Astrocyte of the spinal cord (primary cell): Measurements from ENCODE around the gene DMBT1.

Experiments used
- DNase-seq: peaks from one replicate; pipeline ENCODE4 v3.0.0; 2011; ENCODE audit warnings: low read depth, low spot score
- H3K4me3 ChIP-seq: 2 replicates; pipeline ENCODE4 v1.5.1; 2011; ENCODE audit warnings: low read depth, mild to moderate bottlenecking, low read length, moderate library complexity
- in situ Hi-C: cut with HindIII; loops from 2 replicates; pipeline ENCODE4 v1.10.0; 2017; ENCODE audit warnings: low sequenced_read_pairs
- TF ChIP-seq, protein P1 (sequence below): IDR thresholded peaks from 2 replicates; pipeline ENCODE4 v1.5.1; 2012; ENCODE audit warnings: low read depth, mild to moderate bottlenecking, low read length, inconsistent platforms

DMBT1 gene

DNA sequence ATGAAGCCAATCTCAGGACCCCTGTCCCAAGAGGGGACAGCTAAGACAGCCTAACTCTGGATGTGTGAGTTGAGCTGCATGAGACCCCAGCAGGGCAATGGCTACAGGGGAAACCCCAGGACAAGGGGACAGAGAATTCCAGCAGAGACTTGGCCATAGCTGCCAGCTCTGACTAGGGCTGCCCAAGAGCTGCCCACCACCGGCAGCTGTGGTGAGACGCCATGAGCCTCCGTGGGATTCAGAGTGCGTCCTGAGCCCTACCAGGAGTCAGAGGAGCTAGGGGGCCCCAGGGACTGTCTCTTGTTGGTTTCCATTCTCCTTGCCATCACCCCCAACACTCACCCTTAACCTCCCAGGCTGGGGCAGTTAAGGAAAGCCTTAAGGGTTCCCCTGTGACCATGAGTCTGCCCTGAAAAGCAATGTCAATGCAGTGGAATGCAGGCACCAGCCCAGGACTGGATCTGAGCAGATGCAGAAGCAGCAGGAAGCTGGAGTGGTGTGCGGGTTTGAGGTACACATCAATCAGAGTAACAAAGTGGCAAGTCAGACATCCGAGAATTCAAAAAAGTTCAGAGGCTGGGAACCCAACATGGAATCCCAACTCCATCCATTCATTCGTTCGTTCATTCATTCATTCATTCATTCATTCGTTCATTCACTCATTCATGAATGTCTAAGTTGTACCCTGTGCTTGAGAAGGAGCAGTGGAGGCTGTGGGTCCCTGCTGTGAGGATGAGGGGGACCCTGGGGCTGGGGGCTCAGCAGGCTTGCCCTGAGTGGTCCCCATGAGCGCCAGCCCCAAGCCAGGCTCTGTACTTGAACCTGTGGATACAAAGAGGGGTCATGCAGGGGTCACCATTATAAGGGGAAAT, 86.2 kb downstream of the DMBT1 start:
- in situ Hi-C loops = no loop called here
- no peak overlapping the region for H3K4me3 ChIP-seq
- no peak for DNase-seq
- TF ChIP-seq, protein P1, sequence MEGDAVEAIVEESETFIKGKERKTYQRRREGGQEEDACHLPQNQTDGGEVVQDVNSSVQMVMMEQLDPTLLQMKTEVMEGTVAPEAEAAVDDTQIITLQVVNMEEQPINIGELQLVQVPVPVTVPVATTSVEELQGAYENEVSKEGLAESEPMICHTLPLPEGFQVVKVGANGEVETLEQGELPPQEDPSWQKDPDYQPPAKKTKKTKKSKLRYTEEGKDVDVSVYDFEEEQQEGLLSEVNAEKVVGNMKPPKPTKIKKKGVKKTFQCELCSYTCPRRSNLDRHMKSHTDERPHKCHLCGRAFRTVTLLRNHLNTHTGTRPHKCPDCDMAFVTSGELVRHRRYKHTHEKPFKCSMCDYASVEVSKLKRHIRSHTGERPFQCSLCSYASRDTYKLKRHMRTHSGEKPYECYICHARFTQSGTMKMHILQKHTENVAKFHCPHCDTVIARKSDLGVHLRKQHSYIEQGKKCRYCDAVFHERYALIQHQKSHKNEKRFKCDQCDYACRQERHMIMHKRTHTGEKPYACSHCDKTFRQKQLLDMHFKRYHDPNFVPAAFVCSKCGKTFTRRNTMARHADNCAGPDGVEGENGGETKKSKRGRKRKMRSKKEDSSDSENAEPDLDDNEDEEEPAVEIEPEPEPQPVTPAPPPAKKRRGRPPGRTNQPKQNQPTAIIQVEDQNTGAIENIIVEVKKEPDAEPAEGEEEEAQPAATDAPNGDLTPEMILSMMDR = no peak

DNA sequence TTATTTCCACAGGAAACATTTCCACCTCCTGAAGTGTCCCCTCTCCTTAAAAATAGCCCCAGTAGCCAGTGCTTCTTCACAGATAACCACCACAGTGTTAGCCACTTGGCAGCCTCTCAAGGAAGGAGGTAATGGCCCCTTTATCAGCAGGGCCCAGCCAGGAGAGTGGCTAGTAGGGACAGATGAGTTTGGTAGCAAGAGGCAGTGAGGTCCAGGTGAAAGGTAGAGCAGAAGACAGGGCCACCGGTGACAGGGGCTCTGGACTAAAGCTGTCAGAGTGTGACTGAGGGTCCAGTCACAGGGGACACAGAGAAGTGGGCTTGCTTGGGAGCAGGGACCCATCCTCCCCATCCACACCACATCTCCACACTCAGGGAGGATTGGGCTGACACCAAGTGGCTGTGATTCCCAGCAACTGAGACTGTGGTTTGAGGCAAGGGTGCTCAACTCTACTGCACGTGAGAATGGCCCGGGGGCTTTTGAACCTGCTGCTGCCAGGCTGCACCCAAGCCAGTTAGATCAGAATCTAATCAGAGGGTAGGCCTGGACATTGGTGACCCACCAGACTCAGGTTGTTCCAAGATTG, 86.9 kb downstream of the DMBT1 start:
- in situ Hi-C loops = no loop called here
- no peak overlapping the region for H3K4me3 ChIP-seq
- TF ChIP-seq, protein P1 = no peak
- DNase-seq = no peak

DNA sequence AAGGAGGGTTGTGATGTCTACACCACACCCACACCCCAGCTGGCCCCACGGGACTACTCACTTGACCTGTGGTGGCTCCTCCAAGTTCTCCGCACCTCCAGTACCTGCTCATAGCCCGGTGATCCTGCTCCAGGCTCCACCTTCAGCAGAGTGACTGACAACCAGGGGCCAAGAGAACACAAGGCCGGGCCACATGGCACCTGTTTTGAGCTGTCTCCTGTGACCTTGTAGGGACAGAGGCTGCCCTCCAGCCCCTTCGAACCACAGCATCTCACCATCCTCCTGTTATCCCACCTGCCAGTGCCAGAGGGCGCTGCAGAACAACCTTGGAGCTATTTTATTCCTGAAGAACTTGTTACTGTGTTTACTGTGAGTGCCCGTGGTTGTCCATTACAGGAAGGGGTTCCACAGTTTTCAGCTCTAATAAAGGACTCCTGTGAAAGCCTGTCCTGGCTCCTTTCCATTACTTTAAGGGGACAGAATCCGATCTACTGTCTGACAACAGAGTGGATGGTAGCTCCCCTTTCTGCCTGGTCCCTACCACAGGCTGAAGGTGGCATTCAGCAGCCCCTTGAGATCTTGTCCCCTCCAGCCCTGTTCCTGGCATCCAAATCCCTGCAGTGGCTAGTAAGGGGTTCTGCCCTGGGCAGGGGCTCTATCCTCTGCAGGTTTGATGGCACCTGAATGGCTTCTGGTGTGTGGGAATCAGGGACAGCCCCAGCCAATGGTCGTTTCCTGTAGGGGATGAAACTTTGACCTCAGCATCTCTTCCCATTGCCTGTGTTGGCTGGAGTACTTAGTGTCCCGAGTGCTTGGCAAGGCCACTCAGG, 88.3 kb downstream of the DMBT1 start:
- H3K4me3 ChIP-seq = no peak overlapping the region
- TF ChIP-seq, protein P1 = peak; percentile 73
- DNase-seq = peak; percentile 26
- in situ Hi-C loops = no loop called here

DNA sequence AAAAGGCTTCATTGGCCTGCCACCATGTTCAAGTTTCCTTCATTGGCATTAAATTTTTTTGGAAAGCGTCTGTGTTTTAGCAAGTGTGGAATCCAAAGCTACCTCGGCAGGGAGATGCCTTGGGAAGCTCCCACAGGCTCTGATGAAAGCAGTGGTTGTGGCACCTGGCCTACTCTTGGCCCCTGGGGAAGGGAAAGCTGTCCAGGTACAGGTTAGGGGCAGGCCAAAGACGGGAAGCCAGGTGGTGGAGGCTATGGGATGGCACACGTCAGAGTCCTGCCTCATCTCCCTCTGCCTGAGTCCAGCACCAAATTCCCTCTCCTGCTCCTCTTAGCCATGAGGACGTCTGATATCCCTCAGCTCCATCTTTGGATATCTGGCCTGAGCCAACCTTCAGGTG, 89.3 kb downstream of the DMBT1 start:
- no peak for DNase-seq
- TF ChIP-seq, protein P1 = no peak
- in situ Hi-C loops = no loop called here
- H3K4me3 ChIP-seq = no peak overlapping the region

DNA sequence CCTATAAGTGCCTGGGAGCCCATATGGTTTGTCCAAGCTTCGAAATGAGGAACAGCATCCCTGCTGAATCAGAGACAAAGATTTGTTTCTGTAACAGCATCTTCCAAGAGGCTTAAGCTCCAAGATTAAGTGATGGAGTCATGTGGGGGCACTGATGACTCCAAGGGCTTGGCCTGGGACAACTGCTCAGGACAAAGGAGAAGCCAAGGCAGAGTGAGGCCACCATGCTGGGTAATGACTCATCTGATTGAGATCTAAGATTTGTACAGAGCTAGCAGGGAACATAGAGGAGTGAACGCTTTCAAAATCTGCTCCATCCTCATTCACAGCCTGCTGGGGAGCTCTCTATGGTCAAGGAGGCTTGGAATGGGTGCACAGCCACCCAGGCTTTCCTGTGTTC, 89.8 kb downstream of the DMBT1 start:
- TF ChIP-seq, protein P1 = no peak
- no peak for DNase-seq
- in situ Hi-C loops = no loop called here

DNA sequence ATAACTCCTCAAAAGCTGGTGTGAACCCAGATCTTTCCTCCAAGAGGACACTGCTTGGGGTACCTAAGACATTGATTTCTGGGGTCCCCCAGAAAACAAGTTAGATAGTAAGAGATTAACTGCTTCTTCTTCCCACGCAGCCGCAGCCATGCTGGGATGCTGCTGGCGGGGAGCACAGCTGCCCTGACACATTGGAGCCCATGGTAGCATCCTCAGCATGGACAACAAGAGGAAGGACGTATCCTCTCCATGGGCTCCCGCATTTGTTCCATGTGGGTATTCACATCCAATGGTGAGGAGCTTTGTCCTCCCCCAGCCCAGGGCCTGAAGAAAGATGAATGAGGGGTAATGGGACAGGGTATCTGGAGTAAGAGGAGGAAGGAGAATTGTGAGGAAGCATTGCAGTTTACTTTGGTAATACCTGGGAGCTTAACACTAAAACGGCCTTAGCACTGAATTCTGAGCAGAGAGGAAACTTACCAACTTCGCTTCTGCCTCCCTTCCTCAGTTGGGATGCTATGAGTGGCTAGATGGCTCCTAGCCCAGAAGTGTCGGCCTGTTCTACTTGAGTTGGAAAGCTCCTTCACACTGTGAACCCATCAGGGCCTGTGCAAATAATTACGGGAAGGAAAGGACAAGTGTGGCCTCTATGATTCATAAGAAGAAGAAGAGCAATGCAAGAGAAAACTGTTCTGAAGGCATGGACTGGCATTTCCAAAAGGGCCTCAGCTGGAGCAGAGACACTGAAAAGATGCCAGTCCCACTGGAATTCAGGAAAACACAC, 95.2 kb downstream of the DMBT1 start:
- DNase-seq = no peak
- in situ Hi-C loops = no loop called here
- TF ChIP-seq, protein P1 = no peak
- no peak overlapping the region for H3K4me3 ChIP-seq

More for the DNA sequence above, 89.8 kb downstream of the DMBT1 start:
- H3K4me3 ChIP-seq = no peak overlapping the region
